SU-DHL-6 (cell line): Measurements from ENCODE around the gene EIF2B5.

ENCODE experiments used
- H2AFZ ChIP-seq: fragments of 200-600 bp; sonication (generic); 2 replicates; pipeline ENCODE4 v1.6.1; 2014; ENCODE audit warnings: low read depth, mild to moderate bottlenecking, moderate library complexity, mixed read lengths, antibody characterized with exemption, low read length; ENCODE audit not compliant: severe bottlenecking
- H3F3A ChIP-seq: fragments of 200-600 bp; shearing (Covaris generic); 2 replicates; pipeline ENCODE4 v1.6.0; 2016; ENCODE audit warnings: antibody characterized with exemption, mild to moderate bottlenecking; ENCODE audit not compliant: insufficient read depth
- H3K27ac ChIP-seq: fragments of 200-600 bp; sonication (generic); 2 replicates; pipeline ENCODE4 v1.5.1; 2016; ENCODE audit warnings: low read depth, mild to moderate bottlenecking, low read length, moderate library complexity, mixed read lengths
- H3K27me3 ChIP-seq: fragments of 200-600 bp; sonication (generic), shearing (Covaris generic); 2 replicates; pipeline ENCODE4 v1.6.0; 2014; ENCODE audit warnings: mild to moderate bottlenecking, low read length
- H3K36me3 ChIP-seq: fragments of 200-600 bp; sonication (generic); 2 replicates; pipeline ENCODE4 v1.6.1; 2014; ENCODE audit warnings: mild to moderate bottlenecking, low read length, mixed read lengths
- H3K4me2 ChIP-seq: fragments of 300-600, 200-600 bp; shearing (Covaris generic), sonication (generic); 2 replicates; pipeline ENCODE4 v1.6.0; 2014; ENCODE audit warnings: low read length, low read depth, mild to moderate bottlenecking; ENCODE audit not compliant: poor library complexity, severe bottlenecking
- H3K4me3 ChIP-seq: fragments of 200-600 bp; sonication (generic); 2 replicates; pipeline ENCODE4 v1.5.1; 2014; ENCODE audit warnings: antibody characterized with exemption, low read length, mild to moderate bottlenecking, mixed read lengths; ENCODE audit not compliant: insufficient read depth, poor library complexity, severe bottlenecking
- H3K79me2 ChIP-seq: fragments of 200-600 bp; sonication (generic); 2 replicates; pipeline ENCODE4 v1.6.1; 2014; ENCODE audit warnings: mild to moderate bottlenecking, low read length, moderate library complexity; ENCODE audit not compliant: insufficient read depth
- H3K9ac ChIP-seq: fragments of 200-600 bp; sonication (generic); 2 replicates; pipeline ENCODE4 v1.7.0; 2014; ENCODE audit warnings: mild to moderate bottlenecking, low read length
- H3K9me2 ChIP-seq: fragments of 200-600 bp; sonication (generic); replicated peaks from 2 replicates; pipeline ENCODE4 v1.6.1; 2014; ENCODE audit warnings: low read length; ENCODE audit not compliant: insufficient read depth
- H3K9me3 ChIP-seq: fragments of 200-600 bp; sonication (generic); 2 replicates; pipeline ENCODE4 v1.6.1; 2014; ENCODE audit warnings: low read length, mixed read lengths; ENCODE audit not compliant: insufficient read depth
- H4K20me1 ChIP-seq: fragments of 200-600 bp; sonication (generic); 2 replicates; pipeline ENCODE4 v1.6.1; 2014; ENCODE audit warnings: low read depth, mild to moderate bottlenecking, antibody characterized with exemption, low read length, moderate library complexity, mixed read lengths
- CTCF ChIP-seq: fragments of 200-600 bp; sonication (generic); IDR thresholded peaks from one replicate; pipeline ENCODE4 v1.5.1; 2017; ENCODE audit warnings: antibody characterized with exemption, mild to moderate bottlenecking, low read length, moderate library complexity; ENCODE audit not compliant: insufficient read depth, poor library complexity, severe bottlenecking
- EZH2phosphoT487 ChIP-seq: fragments of 200-600 bp; sonication (generic), shearing (Covaris generic); conservative IDR thresholded peaks from 2 replicates; pipeline ENCODE4 v1.6.1; 2018; ENCODE audit warnings: mild to moderate bottlenecking, antibody characterized with exemption, low read length, moderate library complexity, mixed read lengths

The EIF2B5 gene

GRCh38 chr3:184140436-184140835, 5.3 kb downstream of the EIF2B5 start:
- no peak overlapping the region for H3K4me3 ChIP-seq
- no peaks in the 10 kb centered on the region for H3K27me3 ChIP-seq
- H3K4me2 ChIP-seq, result no peak overlapping the region
- H3K79me2 ChIP-seq, result peaks cover 34% of the 10 kb centered on the region
- H4K20me1 ChIP-seq, result no peaks in the 10 kb centered on the region
- no peak overlapping the region for H3K9ac ChIP-seq
- H3K9me3 ChIP-seq, result no peaks in the 10 kb centered on the region
- peaks cover 7% of the 10 kb centered on the region; the same call in 1 of the 2 replicates for H3F3A ChIP-seq
- no peak overlapping the region for H3K27ac ChIP-seq
- H3K9me2 ChIP-seq, result no peaks in the 10 kb centered on the region
- H2AFZ ChIP-seq, result no peak overlapping the region
- TF ChIP-seq EZH2phosphoT487 (no peak), CTCF (no peak)
- peaks cover 5% of the 10 kb centered on the region; the same call in 1 of the 2 replicates for H3K36me3 ChIP-seq

GRCh38 chr3:184142199-184142598, 7.0 kb downstream of the EIF2B5 start:
- no peaks in the 10 kb centered on the region for H4K20me1 ChIP-seq
- H2AFZ ChIP-seq, result no peak overlapping the region
- no peaks in the 10 kb centered on the region for H3K9me2 ChIP-seq
- no peak overlapping the region for H3K9ac ChIP-seq
- TF ChIP-seq EZH2phosphoT487, result no peak
- TF ChIP-seq CTCF, result no peak
- peaks cover 5% of the 10 kb centered on the region; the same call in 1 of the 2 replicates for H3K36me3 ChIP-seq
- H3K27me3 ChIP-seq, result no peaks in the 10 kb centered on the region
- no peaks in the 10 kb centered on the region for H3K9me3 ChIP-seq
- no peak overlapping the region for H3K4me2 ChIP-seq
- H3K27ac ChIP-seq, result no peak overlapping the region
- no peaks in the 10 kb centered on the region for H3F3A ChIP-seq
- H3K79me2 ChIP-seq, result peaks cover 16% of the 10 kb centered on the region
- no peak overlapping the region for H3K4me3 ChIP-seq

- no peak overlapping the region for H3K4me3 ChIP-seq
- peaks cover 5% of the 10 kb centered on the region; the same call in 1 of the 2 replicates for H3K36me3 ChIP-seq
- no peak overlapping the region for H3K9ac ChIP-seq
- no peaks in the 10 kb centered on the region for H4K20me1 ChIP-seq
- H3K9me2 ChIP-seq, result no peaks in the 10 kb centered on the region
- H3K27me3 ChIP-seq, result no peaks in the 10 kb centered on the region
- H3K79me2 ChIP-seq, result 0 out of 2 replicates have a peak, but pooled peaks cover 6% of the 10 kb centered on the region
- no peaks in the 10 kb centered on the region for H3K9me3 ChIP-seq
- H3K4me2 ChIP-seq, result no peak overlapping the region
- no peak overlapping the region for H3K27ac ChIP-seq
- H2AFZ ChIP-seq, result no peak overlapping the region
- TF ChIP-seq EZH2phosphoT487 (no peak), CTCF (no peak)
- no peaks in the 10 kb centered on the region for H3F3A ChIP-seq
These were observed 8.2 kb downstream of the EIF2B5 start for GRCh38 chr3:184143327-184143726.

- Histone ChIP-seq H3K36me3 (peaks cover 5% of the 10 kb centered on the region; the same call in 1 of the 2 replicates), H3K27ac (no peak overlapping the region), H3F3A (no peaks in the 10 kb centered on the region), H3K9me3 (no peaks in the 10 kb centered on the region), H3K9me2 (no peaks in the 10 kb centered on the region), H4K20me1 (no peaks in the 10 kb centered on the region), H3K9ac (no peak overlapping the region), H3K4me3 (no peak overlapping the region), H3K27me3 (no peaks in the 10 kb centered on the region), H3K4me2 (no peak overlapping the region), H3K79me2 (0 out of 2 replicates have a peak, but pooled peaks cover 6% of the 10 kb centered on the region), H2AFZ (no peak overlapping the region)
- TF ChIP-seq EZH2phosphoT487, result no peak
- TF ChIP-seq CTCF, result no peak
These were observed 9.3 kb downstream of the EIF2B5 start for GRCh38 chr3:184144505-184144904.
